KMS-11 (cell line): ENCODE data around the gene CC2D2A.

Experiments used
- H2AFZ ChIP-seq: fragments of 200-600 bp; sonication (generic); 2 replicates; pipeline ENCODE4 v1.6.1; 2016; ENCODE audit warnings: antibody characterized with exemption, mixed run types, low read depth
- H3K27ac ChIP-seq: fragments of 200-600 bp; sonication (generic); 2 replicates; pipeline ENCODE4 v1.6.1; 2016; ENCODE audit warnings: mild to moderate bottlenecking, mixed run types
- H3K27me3 ChIP-seq: fragments of 200-600 bp; sonication (generic); 2 replicates; pipeline ENCODE4 v1.6.1; 2017; ENCODE audit warnings: mild to moderate bottlenecking, low read depth, mixed run types, moderate library complexity; ENCODE audit not compliant: insufficient read depth
- H3K36me3 ChIP-seq: fragments of 200-600 bp; sonication (generic); 2 replicates; pipeline ENCODE4 v1.6.1; 2017; ENCODE audit warnings: mild to moderate bottlenecking, mixed run types; ENCODE audit not compliant: insufficient read depth
- H3K4me1 ChIP-seq: fragments of 200-600 bp; sonication (generic); 2 replicates; pipeline ENCODE4 v1.6.1; 2016; ENCODE audit warnings: mild to moderate bottlenecking, low read depth, mixed run types; ENCODE audit not compliant: poor library complexity, severe bottlenecking
- H3K4me2 ChIP-seq: fragments of 200-600 bp; sonication (generic); 2 replicates; pipeline ENCODE4 v1.7.0; 2016; ENCODE audit warnings: mild to moderate bottlenecking, mixed run types
- H3K4me3 ChIP-seq: fragments of 200-600 bp; sonication (generic); IDR thresholded peaks from 2 replicates; pipeline ENCODE4 v1.6.1; 2017; ENCODE audit warnings: low read depth, low read length, mixed read lengths; ENCODE audit not compliant: insufficient read depth
- H3K79me2 ChIP-seq: fragments of 200-600 bp; sonication (generic); 2 replicates; pipeline ENCODE4 v1.6.1; 2016; ENCODE audit warnings: low read depth, mixed run types; ENCODE audit not compliant: insufficient read depth
- H3K9ac ChIP-seq: fragments of 200-600 bp; sonication (generic); 2 replicates; pipeline ENCODE4 v1.6.1; 2016; ENCODE audit warnings: mild to moderate bottlenecking, mixed run types
- H4K20me1 ChIP-seq: fragments of 200-600 bp; sonication (generic); 2 replicates; pipeline ENCODE4 v1.6.1; 2016; ENCODE audit warnings: mild to moderate bottlenecking, mixed run types; ENCODE audit not compliant: insufficient read depth
- TF ChIP-seq, protein P1 (sequence below): fragments of 200-600 bp; sonication (generic); conservative IDR thresholded peaks from 2 replicates; pipeline ENCODE4 v1.6.1; 2017; ENCODE audit warnings: low read depth, mild to moderate bottlenecking, antibody characterized with exemption, low read length, moderate library complexity, mixed read lengths

The CC2D2A gene

DNA sequence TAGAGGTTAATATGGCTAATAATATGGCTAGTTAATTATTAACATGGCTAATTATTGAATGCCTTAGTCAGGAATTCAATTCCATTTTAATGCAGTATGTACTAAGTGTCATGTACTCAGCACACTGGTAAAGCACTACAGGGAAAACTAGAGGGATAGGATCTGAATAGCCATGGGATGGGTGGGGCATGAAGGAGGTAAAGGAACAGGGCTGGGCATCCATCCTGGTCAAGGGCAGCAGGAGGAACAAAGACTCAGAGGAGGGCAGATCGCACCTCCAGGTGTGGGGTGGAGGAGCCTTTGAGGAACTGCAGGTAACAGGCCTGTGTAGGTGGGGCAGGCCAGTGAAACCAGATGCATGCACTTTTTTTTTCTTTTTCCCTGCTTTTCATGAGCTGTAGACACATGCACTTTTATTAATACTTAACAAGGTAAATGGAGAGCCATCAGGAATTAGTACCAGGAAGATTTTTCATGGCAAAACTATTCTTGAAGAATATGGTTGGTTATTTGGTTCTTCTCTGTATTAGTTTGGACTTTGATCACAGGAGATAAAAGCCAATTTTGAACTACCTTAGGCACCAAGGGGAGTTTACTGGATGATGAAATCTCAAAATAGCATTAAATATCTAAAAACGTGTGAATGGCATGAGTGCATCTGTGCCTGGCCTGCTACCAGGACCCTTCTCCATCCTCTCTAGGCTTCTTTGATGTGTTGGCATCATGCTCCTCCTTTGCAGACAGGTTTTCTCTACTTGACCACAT is 88.3 kb downstream of the CC2D2A start:
- Histone ChIP-seq H4K20me1 (no peaks in the 10 kb centered on the region), H3K4me1 (no peaks in the 10 kb centered on the region), H3K27ac (no peak overlapping the region), H3K79me2 (no peaks in the 10 kb centered on the region), H3K4me2 (no peak overlapping the region), H3K27me3 (no peaks in the 10 kb centered on the region), H3K4me3 (no peak overlapping the region), H3K36me3 (no peaks in the 10 kb centered on the region), H2AFZ (no peak overlapping the region), H3K9ac (no peak overlapping the region)
- TF ChIP-seq, protein P1, sequence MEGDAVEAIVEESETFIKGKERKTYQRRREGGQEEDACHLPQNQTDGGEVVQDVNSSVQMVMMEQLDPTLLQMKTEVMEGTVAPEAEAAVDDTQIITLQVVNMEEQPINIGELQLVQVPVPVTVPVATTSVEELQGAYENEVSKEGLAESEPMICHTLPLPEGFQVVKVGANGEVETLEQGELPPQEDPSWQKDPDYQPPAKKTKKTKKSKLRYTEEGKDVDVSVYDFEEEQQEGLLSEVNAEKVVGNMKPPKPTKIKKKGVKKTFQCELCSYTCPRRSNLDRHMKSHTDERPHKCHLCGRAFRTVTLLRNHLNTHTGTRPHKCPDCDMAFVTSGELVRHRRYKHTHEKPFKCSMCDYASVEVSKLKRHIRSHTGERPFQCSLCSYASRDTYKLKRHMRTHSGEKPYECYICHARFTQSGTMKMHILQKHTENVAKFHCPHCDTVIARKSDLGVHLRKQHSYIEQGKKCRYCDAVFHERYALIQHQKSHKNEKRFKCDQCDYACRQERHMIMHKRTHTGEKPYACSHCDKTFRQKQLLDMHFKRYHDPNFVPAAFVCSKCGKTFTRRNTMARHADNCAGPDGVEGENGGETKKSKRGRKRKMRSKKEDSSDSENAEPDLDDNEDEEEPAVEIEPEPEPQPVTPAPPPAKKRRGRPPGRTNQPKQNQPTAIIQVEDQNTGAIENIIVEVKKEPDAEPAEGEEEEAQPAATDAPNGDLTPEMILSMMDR, result no peak

DNA sequence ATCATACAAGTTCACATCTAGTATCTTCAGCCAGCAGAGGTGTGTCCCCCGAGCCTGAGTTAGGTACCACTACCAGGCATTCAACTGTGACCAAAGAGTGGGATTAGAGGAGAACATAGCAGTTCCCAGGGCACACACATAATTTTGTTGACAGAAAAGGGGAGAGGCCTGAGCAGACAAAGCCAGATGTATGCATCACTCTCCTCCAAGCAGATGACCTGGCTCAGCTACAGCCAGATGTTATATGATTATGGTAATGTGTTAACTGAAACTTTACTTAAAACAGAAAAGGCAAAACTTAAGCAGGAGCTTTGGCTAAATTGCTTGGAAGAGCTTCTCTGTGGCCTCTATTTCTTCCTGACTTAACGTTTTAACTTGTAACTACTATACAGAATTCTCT is 88.9 kb downstream of the CC2D2A start:
- no peak overlapping the region for H2AFZ ChIP-seq
- H3K4me1 ChIP-seq, result no peaks in the 10 kb centered on the region
- no peak overlapping the region for H3K27ac ChIP-seq

DNA sequence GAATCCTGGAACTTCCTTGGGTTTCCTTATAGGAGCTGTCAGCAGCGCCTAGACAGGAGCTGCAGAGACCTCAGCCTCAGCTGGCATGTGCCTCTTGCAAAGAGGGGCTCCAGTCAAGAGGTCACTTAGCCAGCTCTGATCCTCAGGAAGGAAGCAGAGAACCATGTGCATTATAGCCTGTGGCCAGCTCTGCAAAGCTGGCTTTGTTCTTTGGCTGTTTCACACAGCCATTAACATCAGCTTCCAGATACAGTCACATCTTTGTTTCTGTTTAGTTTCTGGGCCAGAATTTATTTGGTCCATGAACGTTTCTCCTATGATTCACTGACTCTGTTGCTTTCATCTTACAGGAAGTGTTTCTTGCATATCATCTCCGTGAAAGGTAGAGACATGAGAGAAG is 92.4 kb downstream of the CC2D2A start:
- Histone ChIP-seq H3K27ac (no peak overlapping the region), H3K79me2 (no peaks in the 10 kb centered on the region), H3K4me2 (no peak overlapping the region), H3K4me1 (no peaks in the 10 kb centered on the region), H2AFZ (no peak overlapping the region), H3K27me3 (no peaks in the 10 kb centered on the region), H3K4me3 (no peak overlapping the region), H4K20me1 (no peaks in the 10 kb centered on the region), H3K9ac (no peak overlapping the region), H3K36me3 (no peaks in the 10 kb centered on the region)
- TF ChIP-seq, protein P1, result no peak

More for the DNA sequence above, 88.9 kb downstream of the CC2D2A start:
- Histone ChIP-seq H3K36me3 (no peaks in the 10 kb centered on the region), H3K4me2 (no peak overlapping the region), H3K27me3 (no peaks in the 10 kb centered on the region), H3K79me2 (no peaks in the 10 kb centered on the region), H3K4me3 (no peak overlapping the region), H3K9ac (no peak overlapping the region), H4K20me1 (no peaks in the 10 kb centered on the region)
- TF ChIP-seq, protein P1, result no peak

DNA sequence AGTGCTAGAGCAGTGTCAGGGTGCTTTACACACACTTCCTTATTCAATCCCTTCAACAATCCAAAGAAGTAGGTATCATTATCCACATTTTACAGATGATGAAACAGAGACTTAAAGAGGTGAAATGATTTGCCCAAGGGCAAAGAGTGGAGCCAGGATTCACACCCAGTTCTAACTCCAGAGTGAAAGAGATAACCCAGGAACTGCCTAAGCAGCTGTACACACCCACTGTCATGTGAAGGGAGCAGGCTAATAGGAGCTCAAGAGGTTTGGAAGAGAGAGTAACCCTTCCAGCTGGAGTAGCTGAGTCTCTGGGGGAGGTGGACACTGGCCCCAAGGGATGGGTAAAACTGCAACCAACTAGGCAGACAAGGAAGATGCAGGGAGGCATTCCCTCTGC is 92.9 kb downstream of the CC2D2A start:
- Histone ChIP-seq H3K4me3 (no peak overlapping the region), H2AFZ (no peak overlapping the region), H3K4me2 (no peak overlapping the region), H3K27ac (no peak overlapping the region), H3K9ac (no peak overlapping the region), H3K4me1 (no peaks in the 10 kb centered on the region), H3K79me2 (no peaks in the 10 kb centered on the region), H4K20me1 (no peaks in the 10 kb centered on the region), H3K27me3 (no peaks in the 10 kb centered on the region), H3K36me3 (no peaks in the 10 kb centered on the region)
- TF ChIP-seq, protein P1, result no peak
